GM19099 (cell line): ENCODE measurements around the gene TMEM132A.
A peak's percentile ranks its signal among the peaks of the same experiment; 100 is the strongest.

ENCODE experiments used
- POLR2A ChIP-seq: IDR thresholded peaks from 3 replicates; pipeline ENCODE4 v1.6.1; 2011; ENCODE audit warnings: low read depth; ENCODE audit not compliant: insufficient read length; ENCODE audit errors: extremely low read depth

The TMEM132A gene

GRCh38 chr11:60924906-60925853 is 920 bp downstream of the TMEM132A start:
- TF ChIP-seq POLR2A = no peak

- no peak for TF ChIP-seq POLR2A
Observed at GRCh38 chr11:60925868-60926267, 1.6 kb downstream of the TMEM132A start.

- no peak for TF ChIP-seq POLR2A
Observed at GRCh38 chr11:60926500-60926899, 2.2 kb downstream of the TMEM132A start.

GRCh38 chr11:60927061-60927592 is 2.9 kb downstream of the TMEM132A start:
- no peak for TF ChIP-seq POLR2A

- no peak for TF ChIP-seq POLR2A
Observed at GRCh38 chr11:60927600-60927999, 3.3 kb downstream of the TMEM132A start.

- TF ChIP-seq POLR2A = no peak
Observed at GRCh38 chr11:60928563-60929001, 4.3 kb downstream of the TMEM132A start.

GRCh38 chr11:60929764-60930163 is 5.5 kb downstream of the TMEM132A start:
- TF ChIP-seq POLR2A = no peak

GRCh38 chr11:60930394-60930793 is 6.1 kb downstream of the TMEM132A start:
- no peak for TF ChIP-seq POLR2A

- TF ChIP-seq POLR2A = no peak
Observed at GRCh38 chr11:60931917-60932316, 7.7 kb downstream of the TMEM132A start.

- TF ChIP-seq POLR2A = no peak
Observed at GRCh38 chr11:60932605-60933356, 8.5 kb downstream of the TMEM132A start.

- peak; percentile 14 for TF ChIP-seq POLR2A
Observed at GRCh38 chr11:60933416-60934123, 9.3 kb downstream of the TMEM132A start.

- TF ChIP-seq POLR2A = no peak
Observed at GRCh38 chr11:60934124-60934789, 10.0 kb downstream of the TMEM132A start.

- TF ChIP-seq POLR2A = peak; percentile 37
Observed at GRCh38 chr11:60934790-60935605, 10.7 kb downstream of the TMEM132A start.
